GM18907 (cell line): Measurements from ENCODE around the gene PRPF31.
"Not testable (repeated sequence)": the region's sequence is repeated elsewhere in the genome, so short reads cannot be mapped to it uniquely, and the experiment has no call there.

Experiments
- ATAC-seq: cut with Tn5 transposase; IDR thresholded peaks from one replicate; pipeline ENCODE4 v1.9.1; 2021; ENCODE audit warnings: mild to moderate bottlenecking, moderate library complexity; ENCODE audit not compliant: unreplicated experiment

PRPF31 gene, protein sequence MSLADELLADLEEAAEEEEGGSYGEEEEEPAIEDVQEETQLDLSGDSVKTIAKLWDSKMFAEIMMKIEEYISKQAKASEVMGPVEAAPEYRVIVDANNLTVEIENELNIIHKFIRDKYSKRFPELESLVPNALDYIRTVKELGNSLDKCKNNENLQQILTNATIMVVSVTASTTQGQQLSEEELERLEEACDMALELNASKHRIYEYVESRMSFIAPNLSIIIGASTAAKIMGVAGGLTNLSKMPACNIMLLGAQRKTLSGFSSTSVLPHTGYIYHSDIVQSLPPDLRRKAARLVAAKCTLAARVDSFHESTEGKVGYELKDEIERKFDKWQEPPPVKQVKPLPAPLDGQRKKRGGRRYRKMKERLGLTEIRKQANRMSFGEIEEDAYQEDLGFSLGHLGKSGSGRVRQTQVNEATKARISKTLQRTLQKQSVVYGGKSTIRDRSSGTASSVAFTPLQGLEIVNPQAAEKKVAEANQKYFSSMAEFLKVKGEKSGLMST

DNA sequence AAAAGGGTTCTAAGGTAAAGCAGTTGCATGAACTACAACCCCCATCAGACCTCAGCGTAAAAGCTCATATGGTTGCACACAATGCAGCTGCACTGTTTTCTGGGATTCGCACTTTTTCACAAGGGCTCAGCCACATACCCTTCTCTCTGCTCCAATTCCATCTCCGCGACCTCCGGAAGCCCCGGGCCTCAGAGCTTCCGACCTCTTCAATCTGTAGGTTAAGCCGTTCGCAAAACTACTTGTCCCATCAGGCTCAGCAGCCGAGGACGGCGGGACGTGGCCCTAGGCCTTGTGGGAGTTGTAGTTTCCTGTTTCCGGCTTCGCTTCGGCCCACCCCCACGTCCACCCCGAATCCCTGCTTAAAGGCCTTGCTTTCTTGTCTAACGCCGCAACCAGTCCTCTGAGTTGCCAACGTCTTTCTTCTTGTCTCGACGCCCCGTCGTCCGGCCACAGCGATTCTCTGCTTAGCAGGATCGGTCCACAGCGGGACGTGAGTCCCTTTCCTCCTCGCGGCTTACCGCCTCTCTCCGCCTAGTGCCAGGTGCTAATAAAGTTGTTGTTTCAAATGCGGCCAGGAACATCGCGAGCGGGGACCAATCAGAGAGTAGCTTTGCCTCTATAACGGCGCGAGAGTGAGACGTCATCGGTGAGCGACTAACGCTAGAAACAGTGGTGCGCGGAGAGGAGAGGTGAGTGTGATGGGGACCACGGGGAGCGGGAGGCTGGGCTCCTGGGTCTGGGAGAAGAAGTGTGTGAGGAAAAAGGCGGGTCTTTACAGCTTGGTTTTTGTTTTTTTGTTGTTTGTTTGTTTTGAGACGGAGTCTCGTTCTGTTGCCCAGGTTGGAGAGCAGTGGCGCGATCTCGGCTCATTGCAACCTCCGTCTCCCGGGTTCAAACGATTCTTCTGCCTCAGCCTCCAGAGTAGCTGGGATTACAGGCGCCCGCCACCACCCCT, at the start of gene PRPF31, which contains the start of gene TFPT:
Gene PRPF31 (plus strand): TSS at position 646 of the 955 bp plus-strand sequence. CDS start 2,525 bp downstream, outside the sequence.
Gene TFPT (minus strand): TSS at position 549 of the 955 bp plus-strand sequence. CDS start 388 bp downstream, at position 161.
- peak; percentile 79 for ATAC-seq

DNA sequence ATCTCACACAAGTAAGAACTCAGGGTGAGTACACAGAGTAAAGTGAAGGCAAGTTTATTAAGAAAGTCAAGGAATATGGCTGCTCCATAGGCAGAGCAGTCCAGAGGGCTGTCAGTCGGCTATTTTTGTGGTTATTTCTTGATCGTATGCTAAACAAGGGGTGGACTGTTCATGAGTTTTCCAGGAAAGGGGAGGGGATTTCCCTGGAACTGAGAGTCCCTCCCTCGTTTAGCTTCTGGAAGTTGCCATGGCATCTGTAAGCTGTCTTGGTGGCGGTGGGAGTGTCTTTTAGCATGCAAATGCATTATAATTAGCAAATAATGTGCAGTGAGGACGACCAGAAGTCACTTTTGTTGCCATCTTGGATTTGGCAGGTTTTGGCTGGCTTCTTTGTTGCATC, 46.1 kb upstream of the PRPF31 start:
- ATAC-seq, result no peak

DNA sequence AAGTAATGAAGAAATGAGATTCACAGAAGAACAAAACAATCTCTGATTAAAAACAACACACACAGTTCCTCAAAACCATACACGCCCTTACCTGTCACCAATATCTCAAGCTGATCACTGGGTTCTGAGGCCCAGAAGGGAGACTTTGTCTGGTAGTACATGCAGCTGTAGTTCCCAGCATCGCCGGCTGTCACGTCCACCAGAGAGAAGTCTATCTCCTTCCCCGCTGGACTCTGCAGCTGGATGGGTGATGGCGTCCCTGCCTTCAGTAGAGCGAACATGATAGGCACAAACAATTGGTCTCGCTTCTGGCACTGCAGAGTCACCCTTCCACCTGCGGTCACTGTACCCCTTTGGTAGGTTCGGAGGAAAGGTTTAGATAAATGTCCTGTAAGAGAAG, 41.7 kb upstream of the PRPF31 start:
- no peak for ATAC-seq

DNA sequence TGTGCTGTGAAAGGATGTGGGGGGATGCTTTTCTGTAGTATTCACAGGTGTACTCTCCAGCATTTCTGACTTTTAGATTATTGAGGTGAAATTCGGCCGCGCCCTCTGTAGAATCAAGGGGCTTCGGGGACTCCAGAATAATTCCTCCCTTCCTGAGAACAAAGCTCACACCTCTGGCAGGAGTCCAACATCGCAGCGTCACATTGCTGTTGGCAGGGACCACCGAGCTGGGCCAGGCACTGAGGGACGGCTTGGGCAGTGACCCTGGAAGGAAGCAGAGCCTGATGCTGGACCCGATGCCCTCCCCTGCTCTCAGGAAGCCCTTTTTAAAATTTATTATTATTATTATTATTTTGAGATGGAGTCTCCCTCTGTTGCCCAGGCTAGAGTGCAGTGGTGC, 40.7 kb upstream of the PRPF31 start:
- ATAC-seq, result no peak

DNA sequence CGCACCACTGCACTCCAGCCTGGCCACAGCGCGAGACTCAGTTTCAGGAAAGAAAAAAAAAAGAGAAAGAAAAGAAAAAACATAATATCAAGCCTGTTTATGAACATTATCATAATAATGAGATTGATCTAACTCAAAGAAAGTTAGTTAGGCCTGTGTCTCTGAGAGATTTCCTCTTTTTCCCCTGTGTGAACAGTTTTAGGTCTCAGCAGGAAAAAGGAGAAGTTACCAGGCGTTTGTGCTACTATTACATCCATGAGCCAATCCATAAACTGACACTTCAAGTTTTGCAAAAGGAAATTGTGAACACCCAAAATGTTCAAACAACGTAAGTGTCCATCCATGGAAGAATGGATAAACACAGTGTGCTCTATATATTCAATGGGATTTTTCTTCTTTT, 38.2 kb upstream of the PRPF31 start:
- no peak for ATAC-seq

DNA sequence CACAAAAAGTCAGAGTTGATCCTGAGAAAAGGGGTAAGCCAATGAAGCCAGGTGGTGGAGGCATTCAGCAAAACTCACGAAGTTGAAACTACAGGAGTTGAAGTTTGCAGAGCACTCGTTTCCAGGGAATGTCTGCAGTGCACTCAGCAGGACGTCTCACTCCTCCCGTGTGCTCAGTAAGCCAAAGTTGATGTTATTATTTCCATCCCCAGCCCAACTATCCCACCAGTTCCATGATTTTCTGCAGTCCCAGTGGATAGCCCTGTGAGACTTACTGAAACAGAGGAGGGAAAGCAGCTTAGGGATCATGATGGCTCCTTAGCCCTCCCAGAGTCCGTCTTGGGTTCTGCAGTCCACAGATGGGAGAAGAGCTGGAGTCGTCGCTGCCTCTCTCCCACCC, 34.5 kb upstream of the PRPF31 start, which contains the start of gene TARM1:
Gene TARM1 (minus strand): TSS at position 334 of the 400 bp plus-strand sequence. CDS start 25 bp downstream, at position 309.
- ATAC-seq, result no peak

DNA sequence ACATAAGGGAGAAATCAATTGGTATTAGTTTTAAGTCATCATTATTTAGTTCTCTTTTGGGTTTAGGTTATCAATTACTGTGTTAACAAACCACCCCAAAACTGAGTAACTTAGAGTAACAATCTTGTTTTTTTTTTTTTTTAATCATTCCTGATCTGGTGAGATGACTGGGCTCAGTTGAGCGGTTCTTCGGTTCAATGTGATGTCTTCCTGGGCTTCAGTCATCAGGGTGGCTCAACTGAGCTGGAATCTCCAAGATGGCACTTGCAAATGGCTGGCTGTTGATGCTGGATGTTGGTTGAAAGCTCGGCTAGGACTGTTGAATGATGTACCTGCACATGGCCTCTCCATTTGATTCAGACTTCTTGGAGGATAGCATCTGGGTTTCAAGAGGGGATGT, 31.1 kb upstream of the PRPF31 start:
- ATAC-seq, result no peak

DNA sequence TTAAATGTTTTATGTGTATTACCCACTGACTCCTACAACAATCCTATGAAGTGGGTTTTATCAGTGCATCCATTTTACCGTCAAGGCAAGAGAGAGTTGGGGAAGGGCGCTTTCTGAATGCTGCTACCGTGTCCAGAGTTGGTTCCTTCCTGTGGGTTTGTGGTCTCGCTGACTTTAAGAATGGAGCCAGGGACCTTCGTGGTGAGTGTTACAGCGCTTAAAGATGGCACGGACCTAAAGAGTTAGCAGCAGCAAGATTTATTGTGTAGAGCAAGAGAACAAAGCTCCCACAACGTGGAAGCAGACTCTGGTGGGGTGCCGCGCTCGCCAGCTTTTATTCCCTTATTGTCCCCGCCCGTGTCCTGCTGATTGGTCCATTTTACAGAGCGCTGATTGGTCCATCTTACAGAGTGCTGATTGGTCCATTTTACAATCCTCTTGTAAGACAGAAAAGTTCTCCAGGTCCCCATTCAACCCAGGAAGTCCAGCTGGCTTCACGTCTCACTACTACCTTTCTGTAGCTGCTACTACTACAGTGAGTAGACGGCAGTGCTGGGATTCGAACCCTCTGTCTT, 21.0 kb upstream of the PRPF31 start:
- ATAC-seq, result no peak

DNA sequence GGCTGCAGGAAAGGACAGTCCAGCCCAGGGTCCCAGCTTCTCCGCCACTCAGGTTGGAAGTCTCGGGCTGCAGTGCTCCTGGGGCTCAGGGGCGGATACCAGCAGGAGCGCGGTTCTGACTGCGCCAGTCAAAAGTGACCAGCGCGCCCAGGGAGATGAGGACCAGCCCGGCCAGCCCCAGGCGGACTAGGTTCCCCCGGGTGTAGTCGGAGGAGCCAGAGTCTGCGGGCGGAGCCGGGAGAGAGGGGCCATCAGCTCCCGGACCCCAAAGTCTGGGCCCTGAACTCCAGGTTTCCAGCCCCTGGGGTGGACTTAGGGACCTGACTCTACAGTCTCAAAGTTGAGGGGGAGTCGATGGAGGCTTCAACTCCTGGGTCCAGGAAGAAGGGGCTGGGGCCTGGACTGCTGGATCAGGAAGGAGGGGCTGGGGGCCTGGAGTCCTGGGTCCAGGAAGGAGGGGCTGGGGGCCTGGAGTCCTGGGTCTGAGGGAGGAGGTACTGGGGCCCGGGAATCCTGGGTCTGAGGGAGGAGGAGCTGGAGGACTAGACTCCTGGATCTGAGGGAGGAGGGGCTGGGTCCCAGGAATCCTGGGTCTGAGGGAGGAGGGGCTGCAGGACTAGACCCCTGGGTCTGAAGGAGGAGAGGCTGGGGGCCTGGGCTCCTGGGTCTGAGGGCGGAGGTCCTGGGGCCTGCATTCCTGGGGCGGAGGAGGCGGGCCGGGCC, 20.3 kb upstream of the PRPF31 start:
- no peak for ATAC-seq

DNA sequence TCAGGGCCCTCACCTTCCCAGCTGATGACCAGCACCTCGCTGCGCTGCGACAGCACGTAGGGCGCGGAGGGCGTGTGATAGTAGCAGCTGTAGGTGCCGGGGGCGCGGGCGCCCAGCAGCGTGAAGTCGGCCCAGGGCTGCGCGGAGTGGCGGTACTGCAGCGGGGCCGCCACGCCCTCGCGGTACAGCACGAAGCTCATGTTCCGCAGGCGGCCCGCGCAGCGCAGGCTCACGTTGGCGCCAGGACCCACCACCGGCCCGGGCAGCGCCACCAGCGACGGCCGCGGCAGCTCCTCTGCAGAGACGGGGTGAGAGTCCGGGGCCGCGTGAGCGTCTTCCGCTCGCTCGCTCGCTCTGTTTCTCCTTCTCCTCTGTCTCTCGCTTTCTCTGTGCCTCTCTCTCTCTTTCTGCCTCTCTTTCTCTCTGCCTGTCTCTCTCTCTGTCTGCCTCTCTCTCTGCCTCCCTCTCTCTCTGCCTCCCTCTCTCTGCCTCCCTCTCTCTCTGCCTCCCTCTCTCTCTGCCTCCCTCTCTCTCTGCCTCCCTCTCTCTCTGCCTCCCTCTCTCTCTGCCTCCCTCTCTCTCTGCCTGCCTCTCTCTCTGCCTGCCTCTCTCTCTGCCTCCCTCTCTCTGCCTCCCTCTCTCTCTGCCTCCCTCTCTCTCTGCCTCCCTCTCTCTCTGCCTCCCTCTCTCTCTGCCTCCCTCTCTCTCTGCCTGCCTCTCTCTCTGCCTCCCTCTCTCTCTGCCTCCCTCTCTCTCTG, 19.5 kb upstream of the PRPF31 start:
- ATAC-seq, result not testable (repeated sequence)

DNA sequence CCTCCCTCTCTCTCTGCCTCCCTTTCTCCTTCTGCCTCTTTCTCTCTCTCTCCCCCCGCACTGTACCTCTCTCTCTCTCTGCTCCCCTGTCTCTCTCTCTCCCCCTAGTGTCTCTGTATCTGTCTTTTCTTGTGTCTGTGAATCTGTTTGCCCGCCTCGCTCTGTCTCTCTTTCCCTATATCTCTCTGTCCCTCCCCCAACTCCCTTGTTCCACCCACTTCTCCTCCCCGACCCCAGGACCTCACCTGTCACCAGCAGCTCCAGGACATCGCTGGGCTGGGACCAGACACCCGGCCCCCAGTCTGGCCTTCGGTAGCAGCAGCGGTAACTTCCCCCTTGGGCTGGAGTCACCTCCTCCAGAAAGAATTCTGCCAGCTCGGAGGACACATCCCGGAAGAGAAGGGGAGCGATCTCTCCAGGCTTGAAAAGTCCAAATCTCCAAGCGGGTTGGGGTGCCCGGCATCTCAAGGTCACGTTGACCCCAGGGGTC, 18.9 kb upstream of the PRPF31 start:
- no peak for ATAC-seq

DNA sequence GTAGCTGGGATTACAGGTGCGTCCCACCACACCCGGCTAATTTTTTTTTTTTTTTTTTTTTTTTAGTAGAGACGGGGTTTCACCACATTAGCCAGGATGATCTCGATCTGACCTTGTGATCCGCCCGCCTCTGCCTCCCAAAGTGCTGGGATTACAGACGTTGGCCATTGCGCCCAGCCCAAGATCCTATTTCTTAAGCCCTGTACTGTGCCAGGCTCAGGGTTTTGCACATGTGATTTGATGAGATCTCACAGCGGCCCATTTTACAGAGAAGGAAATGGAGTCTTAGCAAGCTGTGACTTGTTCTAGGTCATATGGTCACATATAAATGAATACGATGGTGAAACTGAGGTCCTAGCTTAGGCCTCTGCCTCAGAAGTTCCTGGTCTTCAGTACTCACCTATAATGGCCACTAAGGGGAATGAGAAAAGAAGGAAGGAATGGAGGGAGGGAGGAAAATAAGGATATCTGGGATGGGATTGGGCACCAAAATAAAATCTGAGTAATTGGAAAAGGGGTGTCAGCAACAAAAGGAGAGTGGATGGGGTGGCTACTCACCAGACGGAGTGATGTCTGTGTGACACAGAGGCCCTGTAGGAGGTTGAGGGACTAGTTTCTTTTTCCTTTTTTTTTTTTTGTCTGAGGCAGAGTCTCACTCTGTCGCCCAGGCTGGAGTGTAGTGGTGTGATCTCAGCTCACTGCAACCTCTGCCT, 16.2 kb upstream of the PRPF31 start:
- ATAC-seq, result no peak

DNA sequence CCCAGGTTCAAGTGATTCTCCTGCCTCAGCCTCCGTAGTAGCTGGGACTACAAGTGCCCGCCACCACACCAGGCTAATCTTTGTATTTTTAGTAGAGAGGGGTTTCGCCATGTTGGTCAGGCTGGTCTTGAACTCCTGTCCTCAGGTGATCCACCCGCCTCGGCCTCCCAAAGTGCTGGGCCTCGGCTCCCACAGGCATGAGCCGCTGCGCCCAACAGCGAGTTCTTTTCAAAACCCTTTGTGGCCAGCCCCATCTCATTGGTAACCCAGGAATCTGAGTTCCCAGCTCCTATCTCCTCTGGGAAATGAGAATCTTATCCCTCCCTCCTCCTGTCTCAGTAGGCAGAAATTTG, 15.7 kb upstream of the PRPF31 start:
- not testable (repeated sequence) for ATAC-seq

DNA sequence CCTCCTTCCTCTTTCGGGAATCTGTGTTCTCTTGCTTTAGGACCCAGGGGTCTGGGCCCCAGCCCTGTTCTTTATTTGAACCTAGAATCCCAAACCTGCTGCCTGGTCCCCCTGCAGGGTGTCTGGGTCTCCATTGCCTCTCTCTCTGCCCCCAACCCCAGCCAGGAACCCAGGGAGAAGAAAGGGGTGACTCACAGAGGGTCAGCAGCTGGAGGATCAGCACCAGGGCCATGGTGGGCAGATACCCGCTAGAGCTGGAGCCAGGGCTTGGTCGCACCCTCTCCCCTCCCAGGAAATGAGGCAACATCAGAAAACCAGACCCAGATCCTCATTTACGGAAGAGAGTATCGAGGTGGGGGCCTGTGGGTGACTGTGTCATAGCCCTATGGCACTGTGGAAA, 15.0 kb upstream of the PRPF31 start, which contains the start of gene OSCAR:
Gene OSCAR (minus strand): TSS at position 243 of the 400 bp plus-strand sequence. CDS start 11 bp downstream, at position 232.
- no peak for ATAC-seq

DNA sequence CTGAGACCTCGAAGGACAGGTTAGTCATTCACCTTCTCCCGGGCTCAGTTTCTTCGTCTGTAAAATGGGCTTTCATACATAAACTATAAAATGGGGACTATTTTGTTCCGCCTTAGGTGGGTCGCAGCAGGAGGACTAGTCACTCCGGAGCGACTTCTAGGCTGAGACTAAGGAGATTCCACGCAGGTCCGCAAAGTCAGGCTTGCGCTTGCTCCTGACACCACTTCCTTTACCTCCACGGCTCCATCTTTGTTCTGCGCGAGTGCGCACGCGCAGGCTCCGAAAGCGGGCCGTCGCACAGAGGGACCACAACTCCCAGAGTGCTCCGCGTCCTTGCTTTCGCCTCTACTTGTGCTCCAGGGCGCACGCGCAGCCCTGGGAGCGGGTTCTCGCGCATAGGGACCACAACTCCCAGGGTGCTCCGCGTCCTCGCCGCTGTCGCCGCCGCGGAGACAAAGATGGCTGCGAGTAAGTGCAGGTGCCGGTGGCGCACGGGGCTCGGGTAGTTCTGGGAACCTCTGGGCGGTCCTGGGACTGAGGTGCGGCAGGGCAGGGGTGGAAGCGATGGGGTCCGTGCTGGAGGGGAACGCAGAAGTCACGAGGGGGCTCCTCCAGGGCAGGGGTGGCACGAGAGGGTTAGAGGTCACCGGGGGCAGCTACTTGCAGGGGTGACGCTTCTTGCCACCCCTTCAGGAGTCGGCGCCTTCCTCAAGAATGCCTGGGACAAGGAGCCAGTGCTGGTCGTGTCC, 13.0 kb upstream of the PRPF31 start, which contains the start of gene NDUFA3:
Gene NDUFA3 (plus strand): TSS at position 435 of the 749 bp plus-strand sequence. CDS start 24 bp downstream, at position 459.
- peak; percentile 93 for ATAC-seq

DNA sequence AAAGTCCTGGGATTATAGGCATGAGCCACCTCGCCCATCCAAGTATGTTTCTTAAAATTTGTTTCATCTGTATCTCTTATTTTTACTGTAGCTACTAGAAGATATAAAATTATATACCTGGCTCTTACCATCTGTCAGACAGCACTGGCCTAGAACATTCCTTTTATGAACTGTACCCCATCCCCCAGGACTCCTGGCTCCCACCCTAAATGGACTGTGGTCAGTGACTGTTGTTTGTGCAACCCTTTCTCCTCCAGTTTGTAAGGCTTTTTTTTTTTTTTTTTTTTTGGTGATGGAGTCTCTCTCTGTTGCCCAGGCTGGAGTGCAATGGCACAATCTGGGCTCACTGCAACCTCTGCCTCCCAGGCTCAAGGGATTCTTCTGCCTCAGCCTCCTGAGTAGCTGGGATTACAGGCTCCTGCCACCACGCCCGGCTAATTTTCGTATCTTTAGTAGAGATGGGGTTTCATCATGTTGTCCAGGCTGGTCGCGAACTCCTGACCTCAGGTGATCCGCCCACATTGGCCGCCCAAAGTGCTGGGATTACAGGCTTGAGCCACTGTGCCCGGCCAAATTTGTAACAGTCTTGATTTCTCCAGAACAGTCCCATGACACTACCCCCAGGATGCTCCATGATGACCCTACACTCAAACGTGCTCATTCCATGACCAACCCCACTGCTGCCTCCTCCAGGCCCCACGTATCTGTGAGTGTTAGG, 10.4 kb upstream of the PRPF31 start:
- no peak for ATAC-seq

DNA sequence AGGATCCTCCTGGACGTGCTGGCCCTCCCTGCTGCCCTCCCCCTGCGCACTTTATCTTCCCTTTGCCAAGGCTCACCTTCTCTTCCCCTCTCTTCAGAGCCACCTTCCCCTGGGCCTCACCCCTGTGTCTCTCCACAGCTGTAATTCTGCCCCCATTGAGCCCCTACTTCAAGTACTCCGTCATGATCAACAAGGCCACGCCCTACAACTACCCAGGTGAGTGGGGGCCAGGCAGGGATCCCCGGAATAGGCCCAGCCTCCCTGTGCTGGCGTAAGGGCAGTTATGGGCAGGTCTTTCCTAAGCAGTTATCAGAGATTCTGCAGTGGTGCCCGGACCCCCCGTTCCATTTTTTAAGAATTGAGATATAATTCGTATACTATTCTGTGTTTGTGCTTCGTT, 9.8 kb upstream of the PRPF31 start:
- no peak for ATAC-seq
